Keratinocyte (primary cell): ENCODE measurements around the gene BRIP1.

Experiments
- CTCF ChIP-seq, 3 experiments: IDR thresholded peaks in 1 of 3; conservative IDR thresholded peaks in 1 of 3; optimal IDR thresholded peaks in 1 of 3; 2 replicates in 2 of 3; 3 replicates in 1 of 3; pipeline versions ENCODE3 to v1.5.1; 2011; ENCODE audit warnings: low read length in 3 of 3, mild to moderate bottlenecking in 3 of 3, moderate library complexity in 2 of 3, control low read depth in 1 of 3, inconsistent platforms in 1 of 3; ENCODE audit not compliant: insufficient read depth in 2 of 3; ENCODE audit errors: extremely low read depth in 1 of 3
- EZH2 ChIP-seq: IDR thresholded peaks from one replicate; pipeline ENCODE4 v1.6.1; 2012; ENCODE audit warnings: inconsistent platforms, mild to moderate bottlenecking, low read length, moderate library complexity

- no peak for TF ChIP-seq CTCF (optimal IDR thresholded peaks at IDR 0.05 in 1 of 3, IDR thresholded peaks at IDR 0.05 in 1 of 3, conservative IDR thresholded peaks at IDR 0.05 in 1 of 3; ENCODE audit: extremely low read depth in 1 of 3, insufficient read depth in 2 of 3, low read length in 3 of 3)
- TF ChIP-seq EZH2, result no peak
These were observed 231.5 kb downstream of the BRIP1 start for GRCh38 chr17:61631800-61632199.
